GM13976 (cell line): Measurements from ENCODE around the gene TBCA.

ENCODE experiments used
- DNase-seq: peaks from one replicate; pipeline ENCODE4 v3.0.0; 2012; ENCODE audit warnings: low spot score
- in situ Hi-C: fragments of 300-500 bp; cut with MboI; formaldehyde crosslinking; loops from one replicate; pipeline ENCODE4 v1.12.0; 2022; ENCODE audit warnings: low sequenced_read_pairs, mixed read lengths, inconsistent platforms; ENCODE audit not compliant: unreplicated experiment
- TF ChIP-seq, protein P1 (sequence below): IDR thresholded peaks from 2 replicates; pipeline ENCODE4 v1.5.1; 2012; ENCODE audit warnings: borderline replicate concordance, mild to moderate bottlenecking; ENCODE audit not compliant: insufficient read depth; ENCODE audit errors: extremely low read depth, missing control alignments, control extremely low read depth

The TBCA gene

DNA sequence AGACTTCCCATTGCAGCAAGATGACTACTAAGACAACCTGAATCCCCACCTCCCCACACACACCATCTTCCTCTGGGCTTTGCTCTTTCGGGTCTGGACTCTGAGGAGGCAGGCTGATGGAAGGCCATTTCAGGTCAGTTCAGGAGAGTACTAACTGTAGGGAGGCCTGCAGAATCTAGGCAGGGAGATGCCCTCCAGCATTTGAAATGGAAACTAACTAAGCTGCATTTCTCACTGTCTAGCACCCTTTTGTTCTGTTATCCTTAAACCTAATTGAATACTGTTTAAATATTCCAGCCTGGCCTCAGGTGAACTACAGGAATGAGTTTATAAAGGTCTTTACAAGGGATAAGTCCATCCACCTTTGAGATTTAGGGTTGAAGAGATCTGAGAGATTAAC lies 4.9 kb upstream of the TBCA start:
- DNase-seq, result no peak
- in situ Hi-C loops, result no loop called here

DNA sequence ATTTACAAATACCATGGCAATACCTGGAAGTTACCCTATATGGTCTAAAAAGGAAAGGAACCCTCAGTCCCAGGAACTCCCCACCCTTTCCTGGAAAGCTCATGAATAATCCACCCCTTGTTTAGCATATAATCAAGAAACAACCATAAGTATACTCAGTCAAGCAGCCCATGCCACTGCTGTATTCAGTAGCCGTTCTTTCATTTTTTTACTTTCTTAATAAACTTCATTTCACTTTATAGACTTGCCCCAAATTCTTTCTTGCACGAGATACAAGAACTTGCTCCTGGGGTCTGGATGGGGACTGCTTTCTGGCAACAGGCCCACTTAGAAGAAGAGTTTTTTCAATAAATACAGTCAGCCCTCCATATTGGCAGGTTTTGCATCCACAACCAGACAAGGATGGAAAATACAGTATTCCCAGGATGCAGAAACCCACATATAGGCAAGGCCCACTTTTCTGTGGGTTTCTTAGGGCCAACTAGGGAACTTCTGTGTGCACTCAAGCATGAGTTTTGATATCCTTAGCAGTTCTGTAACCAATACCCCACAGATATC lies 2.8 kb upstream of the TBCA start:
- no peak for DNase-seq
- TF ChIP-seq, protein P1, sequence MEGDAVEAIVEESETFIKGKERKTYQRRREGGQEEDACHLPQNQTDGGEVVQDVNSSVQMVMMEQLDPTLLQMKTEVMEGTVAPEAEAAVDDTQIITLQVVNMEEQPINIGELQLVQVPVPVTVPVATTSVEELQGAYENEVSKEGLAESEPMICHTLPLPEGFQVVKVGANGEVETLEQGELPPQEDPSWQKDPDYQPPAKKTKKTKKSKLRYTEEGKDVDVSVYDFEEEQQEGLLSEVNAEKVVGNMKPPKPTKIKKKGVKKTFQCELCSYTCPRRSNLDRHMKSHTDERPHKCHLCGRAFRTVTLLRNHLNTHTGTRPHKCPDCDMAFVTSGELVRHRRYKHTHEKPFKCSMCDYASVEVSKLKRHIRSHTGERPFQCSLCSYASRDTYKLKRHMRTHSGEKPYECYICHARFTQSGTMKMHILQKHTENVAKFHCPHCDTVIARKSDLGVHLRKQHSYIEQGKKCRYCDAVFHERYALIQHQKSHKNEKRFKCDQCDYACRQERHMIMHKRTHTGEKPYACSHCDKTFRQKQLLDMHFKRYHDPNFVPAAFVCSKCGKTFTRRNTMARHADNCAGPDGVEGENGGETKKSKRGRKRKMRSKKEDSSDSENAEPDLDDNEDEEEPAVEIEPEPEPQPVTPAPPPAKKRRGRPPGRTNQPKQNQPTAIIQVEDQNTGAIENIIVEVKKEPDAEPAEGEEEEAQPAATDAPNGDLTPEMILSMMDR, result no peak
- in situ Hi-C loops, result no loop called here

More for the DNA sequence above, 4.9 kb upstream of the TBCA start:
- TF ChIP-seq, protein P1, result no peak

DNA sequence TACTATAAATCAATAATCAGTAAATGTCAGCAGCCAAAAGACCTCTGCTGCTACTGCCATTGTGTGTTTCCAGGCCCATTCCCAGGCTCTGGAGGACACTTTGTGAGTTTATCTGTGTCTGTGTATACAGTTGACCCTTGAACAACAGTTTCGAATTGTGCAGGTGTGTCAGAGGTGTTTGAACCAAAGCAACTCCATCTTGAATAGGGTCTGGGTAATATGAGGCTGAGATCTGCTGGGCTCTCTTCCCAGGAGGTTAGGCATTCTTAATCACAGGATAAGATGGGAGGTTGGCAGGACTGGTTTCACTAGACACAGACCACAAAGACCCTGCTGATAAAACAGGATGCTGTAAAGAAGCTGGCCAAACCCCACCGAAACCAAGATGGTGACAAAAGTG lies 2.3 kb upstream of the TBCA start:
- no peak for DNase-seq
- TF ChIP-seq, protein P1, result no peak
- in situ Hi-C loops, result no loop called here

DNA sequence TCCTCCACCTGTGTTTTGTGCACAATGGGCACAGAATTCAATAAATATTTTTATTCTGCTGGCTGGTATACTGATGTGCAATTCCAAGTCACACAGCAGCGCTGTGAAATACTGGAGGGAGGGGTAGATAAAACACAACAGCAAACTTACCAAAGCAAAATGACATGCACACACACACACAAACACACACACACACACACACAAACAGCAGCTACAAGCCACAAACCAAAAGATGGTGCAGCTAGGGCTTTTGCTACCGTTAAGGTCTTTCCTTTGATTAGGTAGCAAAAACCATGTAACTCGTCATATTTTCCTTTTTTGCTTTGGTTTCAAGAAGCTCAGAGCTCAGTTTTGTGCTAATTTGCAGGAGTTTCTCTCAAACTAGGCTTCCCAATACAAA lies 1.8 kb upstream of the TBCA start:
- in situ Hi-C loops, result no loop called here
- DNase-seq, result no peak
- TF ChIP-seq, protein P1, result no peak

DNA sequence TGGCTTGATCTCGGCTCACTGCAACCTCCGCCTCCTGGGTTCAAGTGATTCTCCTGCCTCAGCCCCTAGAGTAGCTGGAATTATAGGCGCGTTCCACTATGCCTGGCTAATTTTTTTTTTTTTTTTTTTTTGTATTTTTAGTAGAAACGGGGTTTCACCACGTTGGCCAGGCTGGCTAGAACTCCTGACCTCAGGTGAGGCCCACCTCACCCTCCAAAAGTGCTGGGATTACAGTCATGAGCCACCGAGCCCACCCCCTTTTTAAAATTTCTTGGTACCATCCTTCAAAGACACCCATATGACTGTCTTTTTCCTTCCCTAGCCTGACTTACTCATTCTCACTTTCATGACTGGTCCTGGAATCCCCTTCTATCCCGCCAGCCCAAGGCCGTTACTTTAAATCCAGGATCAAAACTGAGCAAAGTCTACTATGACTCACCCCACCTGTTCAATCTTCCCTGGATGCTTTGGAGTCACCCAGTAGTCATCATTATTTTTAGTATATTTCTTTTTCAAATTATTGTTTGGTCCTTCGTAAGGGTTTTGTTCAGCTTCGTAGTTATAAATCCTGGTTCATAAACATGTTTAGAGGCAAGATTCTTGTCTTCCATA lies 1.2 kb upstream of the TBCA start:
- TF ChIP-seq, protein P1, result no peak

DNA sequence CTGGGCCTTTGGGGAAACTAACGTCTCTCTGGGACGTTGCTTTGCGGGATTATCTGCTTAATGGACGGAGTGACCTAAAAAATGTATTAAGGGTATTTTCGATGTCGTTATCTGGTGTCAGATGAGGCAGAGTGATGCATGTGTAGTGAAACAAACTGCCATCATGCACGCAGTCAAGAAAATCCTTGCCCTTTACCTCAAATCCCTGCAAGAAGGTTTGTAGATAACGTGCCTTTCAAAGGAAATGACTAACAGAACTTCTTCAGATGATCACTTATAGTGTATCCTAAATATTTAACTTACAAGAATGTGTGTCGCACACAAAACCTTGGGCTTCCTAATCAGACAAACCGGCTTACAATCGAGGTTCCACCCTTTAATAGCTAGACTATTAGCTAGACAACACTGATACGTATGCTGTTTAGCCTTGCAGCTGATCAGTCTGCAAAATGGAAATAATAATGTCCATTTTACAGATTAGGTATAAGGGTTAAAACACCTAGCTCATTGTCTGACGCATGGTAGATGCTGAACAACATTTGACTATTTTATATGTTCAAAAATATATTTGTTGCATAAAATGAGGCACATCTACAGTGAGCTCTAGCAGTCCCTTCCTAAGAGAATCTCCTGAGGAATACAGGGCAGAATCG lies 541 bp upstream of the TBCA start:
- in situ Hi-C loops, result no loop called here
- DNase-seq, result no peak
- TF ChIP-seq, protein P1, result no peak

More for the DNA sequence above, 1.2 kb upstream of the TBCA start:
- in situ Hi-C loops, result no loop called here
- DNase-seq, result no peak
